HEK293 (cell line): ENCODE data around the gene LSM3.

Experiments used
- CTCF ChIA-PET: fragments of 350-600 bp; formaldehyde crosslinking; extraction: SDS; loops from one replicate; lab custom pipeline; 2021; ENCODE audit warnings: antibody characterized with exemption; lab: Yijun Ruan, JAX
- POLR2A ChIA-PET: fragments of 300-600 bp; formaldehyde crosslinking; extraction: SDS; loops from one replicate; lab custom pipeline; 2020; ENCODE audit warnings: antibody characterized with exemption, inconsistent platforms; lab: Yijun Ruan, JAX
- H3K27ac ChIP-seq: fragments of 200-500 bp; sonication (Bioruptor generic); 2 replicates; pipeline ENCODE4 v1.5.1; 2014; ENCODE audit warnings: low read depth, low read length, control low read depth, inconsistent platforms; ENCODE audit errors: extremely low read depth
- H3K36me3 ChIP-seq, 2 experiments: fragments of 200-500 bp in 1 of 2; sonication (Bioruptor generic) in 1 of 2; 1 replicate in 1 of 2; 2 replicates in 1 of 2; pipeline ENCODE4 v1.5.1; 2014 to 2017; ENCODE audit warnings: inconsistent platforms in 2 of 2, low read length in 2 of 2; ENCODE audit not compliant: control insufficient read depth in 2 of 2, insufficient read depth in 1 of 2
- H3K4me1 ChIP-seq: fragments of 200-500 bp; sonication (Bioruptor generic); 2 replicates; pipeline ENCODE4 v1.5.1; 2014; ENCODE audit warnings: mild to moderate bottlenecking, low read length, inconsistent platforms; ENCODE audit not compliant: control insufficient read depth, insufficient read depth
- H3K4me3 ChIP-seq: 2 replicates; pipeline ENCODE4 v1.5.1; 2011; ENCODE audit warnings: low read depth, mild to moderate bottlenecking, control low read depth, low read length, moderate library complexity
- H3K9me3 ChIP-seq: fragments of 200-500 bp; sonication (Bioruptor generic); 2 replicates; pipeline ENCODE4 v1.5.1; 2014; ENCODE audit warnings: low read depth, low read length, inconsistent platforms; ENCODE audit not compliant: control insufficient read depth, insufficient read depth
- KLF7 ChIP-seq: fragments of 450-650 bp; formaldehyde crosslinking; IDR thresholded peaks from 2 replicates; pipeline ENCODE4 v1.5.1; 2016; ENCODE audit warnings: missing biosample characterization, missing genetic modification characterization, borderline replicate concordance
- SALL2 ChIP-seq: fragments of 450-650 bp; formaldehyde crosslinking; IDR thresholded peaks from 2 replicates; pipeline ENCODE4 v1.5.0; 2017; ENCODE audit warnings: missing biosample characterization, mild to moderate bottlenecking, missing genetic modification characterization, borderline replicate concordance
- WT1 ChIP-seq: fragments of 450-650 bp; formaldehyde crosslinking; IDR thresholded peaks from 2 replicates; pipeline ENCODE4 v1.5.1; 2016; ENCODE audit warnings: missing biosample characterization, missing genetic modification characterization
- YY2 ChIP-seq: fragments of 450-650 bp; formaldehyde crosslinking; IDR thresholded peaks from 2 replicates; pipeline ENCODE4 v1.5.1; 2016; ENCODE audit warnings: missing biosample characterization, missing genetic modification characterization
- ZBTB17 ChIP-seq: fragments of 450-650 bp; formaldehyde crosslinking; IDR thresholded peaks from 2 replicates; pipeline ENCODE4 v1.5.1; 2016; ENCODE audit warnings: missing biosample characterization, missing genetic modification characterization
- ZBTB7A ChIP-seq: fragments of 450-650 bp; formaldehyde crosslinking; IDR thresholded peaks from 2 replicates; pipeline ENCODE4 v1.5.1; 2016; ENCODE audit warnings: low read depth, missing biosample characterization, missing genetic modification characterization
- ZFP69B ChIP-seq: fragments of 450-650 bp; formaldehyde crosslinking; IDR thresholded peaks from 2 replicates; pipeline ENCODE4 v1.5.1; 2016; ENCODE audit warnings: missing biosample characterization, missing genetic modification characterization
- ZNF174 ChIP-seq: fragments of 450-650 bp; formaldehyde crosslinking; IDR thresholded peaks from 2 replicates; pipeline ENCODE4 v1.5.0; 2017; ENCODE audit warnings: missing biosample characterization, mild to moderate bottlenecking, missing genetic modification characterization
- ZNF223 ChIP-seq: fragments of 450-650 bp; formaldehyde crosslinking; IDR thresholded peaks from 2 replicates; pipeline ENCODE4 v1.5.1; 2016; ENCODE audit warnings: missing biosample characterization, missing genetic modification characterization
- ZNF266 ChIP-seq: fragments of 450-650 bp; formaldehyde crosslinking; IDR thresholded peaks from 2 replicates; pipeline ENCODE4 v1.5.1; 2016; ENCODE audit warnings: missing biosample characterization, missing genetic modification characterization, low read depth
- ZNF354C ChIP-seq: fragments of 450-650 bp; formaldehyde crosslinking; IDR thresholded peaks from 2 replicates; pipeline ENCODE4 v1.5.1; 2016; ENCODE audit warnings: missing biosample characterization, missing genetic modification characterization, low read depth, borderline replicate concordance
- ZNF366 ChIP-seq: fragments of 450-650 bp; formaldehyde crosslinking; conservative IDR thresholded peaks from 2 replicates; pipeline ENCODE4 v1.5.1; 2016; ENCODE audit warnings: missing biosample characterization, missing genetic modification characterization
- ZNF544 ChIP-seq: fragments of 450-650 bp; formaldehyde crosslinking; IDR thresholded peaks from 2 replicates; pipeline ENCODE4 v1.5.0; 2017; ENCODE audit warnings: missing biosample characterization, missing genetic modification characterization
- ZNF596 ChIP-seq: fragments of 450-650 bp; IDR thresholded peaks from 2 replicates; pipeline ENCODE4 v1.5.0; 2018; ENCODE audit warnings: missing biosample characterization, mild to moderate bottlenecking, missing genetic modification characterization, moderate library complexity
- ZNF670 ChIP-seq: fragments of 450-650 bp; formaldehyde crosslinking; IDR thresholded peaks from 2 replicates; pipeline ENCODE4 v1.5.1; 2016; ENCODE audit warnings: missing biosample characterization, missing genetic modification characterization, low read depth
- ZNF768 ChIP-seq: fragments of 450-650 bp; formaldehyde crosslinking; IDR thresholded peaks from 2 replicates; pipeline ENCODE4 v1.5.1; 2018; ENCODE audit warnings: missing biosample characterization, mild to moderate bottlenecking, missing genetic modification characterization
- TF ChIP-seq, protein P1 (sequence below): fragments of 450-650 bp; formaldehyde crosslinking; IDR thresholded peaks from 2 replicates; pipeline ENCODE4 v1.5.1; 2016; ENCODE audit warnings: missing biosample characterization, missing genetic modification characterization
- TF ChIP-seq, protein P2 (sequence below): fragments of 450-650 bp; IDR thresholded peaks from 2 replicates; pipeline ENCODE4 v1.5.1; 2018; ENCODE audit warnings: missing biosample characterization, missing genetic modification characterization
- TF ChIP-seq, protein P3 (sequence below): fragments of 450-650 bp; formaldehyde crosslinking; IDR thresholded peaks from 2 replicates; pipeline ENCODE4 v1.5.1; 2017; ENCODE audit warnings: missing biosample characterization, missing genetic modification characterization

The LSM3 gene

DNA sequence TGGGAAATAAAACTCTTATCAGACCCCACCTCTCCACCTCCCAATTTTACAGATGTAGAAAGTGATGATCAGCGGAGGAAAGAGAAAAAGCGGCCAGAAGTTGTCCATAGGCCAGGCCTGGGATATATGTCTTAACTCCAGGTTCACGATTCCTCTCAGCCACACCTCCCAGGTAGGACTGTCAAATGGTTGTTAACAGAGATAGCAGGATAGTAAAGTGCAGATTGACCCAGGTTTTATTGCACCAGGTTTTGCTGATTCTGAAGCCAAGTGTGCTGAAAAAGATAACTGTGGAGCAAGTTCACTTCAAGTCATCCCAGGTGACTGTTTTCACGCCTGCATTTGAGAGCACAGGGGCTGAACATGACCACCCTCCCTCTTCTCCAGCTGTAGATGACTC is 36.1 kb downstream of the LSM3 start:
- ChIA-PET POLR2A (no interaction called here), CTCF (no interaction called here)
- H3K4me3 ChIP-seq: no peak overlapping the region
- peaks cover 3% of the 10 kb centered on the region; the same call in 1 of the 2 replicates for H3K4me1 ChIP-seq
- no peak overlapping the region for H3K27ac ChIP-seq
- no peaks in the 10 kb centered on the region for H3K36me3 ChIP-seq
- TF ChIP-seq, protein P1, sequence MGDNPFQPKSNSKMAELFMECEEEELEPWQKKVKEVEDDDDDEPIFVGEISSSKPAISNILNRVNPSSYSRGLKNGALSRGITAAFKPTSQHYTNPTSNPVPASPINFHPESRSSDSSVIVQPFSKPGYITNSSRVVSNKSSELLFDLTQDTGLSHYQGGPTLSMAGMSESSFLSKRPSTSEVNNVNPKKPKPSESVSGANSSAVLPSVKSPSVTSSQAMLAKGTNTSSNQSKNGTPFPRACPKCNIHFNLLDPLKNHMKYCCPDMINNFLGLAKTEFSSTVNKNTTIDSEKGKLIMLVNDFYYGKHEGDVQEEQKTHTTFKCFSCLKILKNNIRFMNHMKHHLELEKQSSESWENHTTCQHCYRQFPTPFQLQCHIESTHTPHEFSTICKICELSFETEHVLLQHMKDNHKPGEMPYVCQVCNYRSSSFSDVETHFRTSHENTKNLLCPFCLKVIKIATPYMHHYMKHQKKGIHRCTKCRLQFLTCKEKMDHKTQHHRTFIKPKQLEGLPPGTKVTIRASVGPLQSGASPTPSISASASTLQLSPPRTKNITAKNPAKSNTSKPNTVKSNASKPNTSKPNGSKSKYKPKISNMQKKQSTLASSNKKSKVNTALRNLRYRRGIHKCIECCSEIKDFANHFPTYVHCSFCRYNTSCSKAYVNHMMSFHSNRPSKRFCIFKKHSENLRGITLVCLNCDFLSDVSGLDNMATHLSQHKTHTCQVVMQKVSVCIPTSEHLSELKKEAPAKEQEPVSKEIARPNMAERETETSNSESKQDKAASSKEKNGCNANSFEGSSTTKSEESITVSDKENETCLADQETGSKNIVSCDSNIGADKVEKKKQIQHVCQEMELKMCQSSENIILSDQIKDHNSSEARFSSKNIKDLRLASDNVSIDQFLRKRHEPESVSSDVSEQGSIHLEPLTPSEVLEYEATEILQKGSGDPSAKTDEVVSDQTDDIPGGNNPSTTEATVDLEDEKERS (tag by site-specific recombination): no peak
- no peak for TF ChIP-seq ZNF174 (tag by site-specific recombination)
- TF ChIP-seq ZNF266 (tag by site-specific recombination): no peak
- TF ChIP-seq, protein P2, sequence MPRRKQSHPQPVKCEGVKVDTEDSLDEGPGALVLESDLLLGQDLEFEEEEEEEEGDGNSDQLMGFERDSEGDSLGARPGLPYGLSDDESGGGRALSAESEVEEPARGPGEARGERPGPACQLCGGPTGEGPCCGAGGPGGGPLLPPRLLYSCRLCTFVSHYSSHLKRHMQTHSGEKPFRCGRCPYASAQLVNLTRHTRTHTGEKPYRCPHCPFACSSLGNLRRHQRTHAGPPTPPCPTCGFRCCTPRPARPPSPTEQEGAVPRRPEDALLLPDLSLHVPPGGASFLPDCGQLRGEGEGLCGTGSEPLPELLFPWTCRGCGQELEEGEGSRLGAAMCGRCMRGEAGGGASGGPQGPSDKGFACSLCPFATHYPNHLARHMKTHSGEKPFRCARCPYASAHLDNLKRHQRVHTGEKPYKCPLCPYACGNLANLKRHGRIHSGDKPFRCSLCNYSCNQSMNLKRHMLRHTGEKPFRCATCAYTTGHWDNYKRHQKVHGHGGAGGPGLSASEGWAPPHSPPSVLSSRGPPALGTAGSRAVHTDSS (tag by site-specific recombination): no peak
- no peak for TF ChIP-seq WT1 (tag by site-specific recombination)
- no peaks in the 10 kb centered on the region for H3K9me3 ChIP-seq

DNA sequence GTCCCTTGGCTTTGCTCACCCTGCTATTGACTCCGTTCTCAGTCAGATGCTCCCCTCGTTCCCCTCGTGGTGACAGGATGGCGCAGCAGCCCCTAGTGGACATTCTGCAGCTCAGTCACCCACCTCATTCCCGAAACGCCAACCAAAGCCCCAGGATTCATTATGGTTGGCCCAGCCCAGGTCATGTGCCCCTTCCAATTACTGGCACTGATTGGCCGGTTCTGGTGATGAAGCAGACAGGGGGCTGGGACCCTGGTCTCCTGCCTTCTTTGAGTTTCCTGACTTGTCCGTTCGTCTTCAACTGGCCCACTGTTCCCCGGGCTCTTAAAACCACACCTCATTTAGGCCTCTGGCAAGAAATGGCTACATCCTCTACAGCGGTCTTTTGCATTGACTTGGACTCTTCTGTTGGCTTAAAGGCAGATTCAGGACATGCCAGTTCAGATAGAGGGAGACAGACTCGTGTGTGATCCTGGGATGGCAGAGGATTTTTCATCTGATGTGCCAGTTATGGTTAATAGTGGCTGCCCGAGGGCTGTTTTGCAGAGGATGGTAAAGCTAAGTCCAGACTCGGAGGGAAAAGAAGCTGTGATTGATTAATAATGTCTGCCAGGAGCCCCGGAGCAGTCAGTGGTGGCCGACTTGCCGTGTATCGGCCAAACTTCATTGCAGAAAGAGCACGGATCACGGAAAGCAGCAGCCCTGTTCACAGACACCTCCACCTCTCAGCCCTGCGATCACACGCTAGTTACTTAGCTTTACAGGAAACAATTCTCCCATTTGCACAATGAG is 37.8 kb downstream of the LSM3 start:
- TF ChIP-seq ZBTB17 (tag by site-specific recombination): 0 out of 2 replicates have a peak, but pooled peaks have one; percentile 30
- no peak for TF ChIP-seq ZNF544
- no peaks in the 10 kb centered on the region for H3K36me3 ChIP-seq
- no peaks in the 10 kb centered on the region for H3K9me3 ChIP-seq
- CTCF ChIA-PET: interaction anchor here (1.0 to 1.2 kb wide), 2 partner anchors 13 kb away, joined by 4 to 6 read pairs; no protein-coding TSS in a partner anchor
- POLR2A ChIA-PET: no interaction called here
- no peaks in the 10 kb centered on the region for H3K4me1 ChIP-seq
- no peak overlapping the region for H3K4me3 ChIP-seq
- H3K27ac ChIP-seq: no peak overlapping the region

DNA sequence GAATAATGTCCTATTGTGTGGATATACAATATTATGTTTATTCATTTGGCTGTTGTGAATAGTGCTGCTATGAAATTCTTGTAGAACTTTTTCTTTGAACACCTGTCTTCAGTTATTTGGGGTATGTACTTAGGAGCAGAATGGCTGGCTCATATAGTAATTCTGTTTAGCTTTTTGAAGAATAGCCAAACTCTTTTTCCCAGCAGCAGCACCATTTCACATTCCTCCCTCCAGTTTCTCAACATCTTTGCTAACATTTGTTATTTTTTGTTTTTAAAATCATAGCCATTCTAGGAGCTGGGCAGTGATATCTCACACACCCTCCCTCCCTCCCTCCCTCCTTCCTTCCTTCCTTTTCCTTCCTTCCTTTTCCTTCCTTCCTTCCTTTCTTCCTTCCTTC is 39.7 kb downstream of the LSM3 start:
- no peaks in the 10 kb centered on the region for H3K9me3 ChIP-seq
- CTCF ChIA-PET: interaction anchor here (0.7 to 1.1 kb wide), 2 partner anchors 15 to 230 kb away, joined by 3 to 5 read pairs; no protein-coding TSS in a partner anchor
- H3K27ac ChIP-seq: no peak overlapping the region
- H3K4me3 ChIP-seq: no peak overlapping the region
- no peaks in the 10 kb centered on the region for H3K4me1 ChIP-seq
- TF ChIP-seq SALL2 (tag by site-specific recombination) (no peak), ZFP69B (tag by site-specific recombination) (no peak), YY2 (tag by site-specific recombination) (no peak), ZNF670 (no peak), ZNF596 (tag by site-specific recombination) (no peak), ZNF768 (tag by site-specific recombination) (no peak), ZBTB7A (tag by site-specific recombination) (no peak), KLF7 (no peak), ZNF354C (no peak), ZNF366 (tag by site-specific recombination) (no peak), ZNF223 (tag by site-specific recombination) (no peak)
- TF ChIP-seq, protein P3, sequence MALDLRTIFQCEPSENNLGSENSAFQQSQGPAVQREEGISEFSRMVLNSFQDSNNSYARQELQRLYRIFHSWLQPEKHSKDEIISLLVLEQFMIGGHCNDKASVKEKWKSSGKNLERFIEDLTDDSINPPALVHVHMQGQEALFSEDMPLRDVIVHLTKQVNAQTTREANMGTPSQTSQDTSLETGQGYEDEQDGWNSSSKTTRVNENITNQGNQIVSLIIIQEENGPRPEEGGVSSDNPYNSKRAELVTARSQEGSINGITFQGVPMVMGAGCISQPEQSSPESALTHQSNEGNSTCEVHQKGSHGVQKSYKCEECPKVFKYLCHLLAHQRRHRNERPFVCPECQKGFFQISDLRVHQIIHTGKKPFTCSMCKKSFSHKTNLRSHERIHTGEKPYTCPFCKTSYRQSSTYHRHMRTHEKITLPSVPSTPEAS (tag by site-specific recombination): no peak
- TF ChIP-seq, all 188 proteins: peak for 0
- H3K36me3 ChIP-seq: no peaks in the 10 kb centered on the region
- POLR2A ChIA-PET: no interaction called here
